Trophoblast cell (in vitro differentiated cells and primary cell): ENCODE results near the gene PCDHB1.

ENCODE experiments used
- DNase-seq, 2 donors: peaks; one replicate each; pipeline ENCODE4 v3.0.0-alpha.2; 2016
- H2AFZ ChIP-seq: 2 replicates; pipeline ENCODE4 v1.6.1; 2013; ENCODE audit warnings: low read length, moderate library complexity, mild to moderate bottlenecking; ENCODE audit not compliant: insufficient read depth, poor library complexity
- H2AK5ac ChIP-seq: 2 replicates; pipeline ENCODE4 v1.6.1; 2013; ENCODE audit warnings: mild to moderate bottlenecking, low read length
- H2BK120ac ChIP-seq: 2 replicates; pipeline ENCODE4 v1.6.1; 2013; ENCODE audit warnings: low read length, mild to moderate bottlenecking, moderate library complexity; ENCODE audit not compliant: insufficient read depth, poor library complexity
- H2BK12ac ChIP-seq: 2 replicates; pipeline ENCODE4 v1.6.1; 2013; ENCODE audit warnings: mild to moderate bottlenecking, low read length, moderate library complexity
- H2BK5ac ChIP-seq: 2 replicates; pipeline ENCODE4 v1.6.1; 2013; ENCODE audit warnings: low read length, low read depth, moderate library complexity, mild to moderate bottlenecking; ENCODE audit not compliant: poor library complexity
- H3K14ac ChIP-seq: 2 replicates; pipeline ENCODE4 v1.6.1; 2013; ENCODE audit warnings: mild to moderate bottlenecking, low read length
- H3K18ac ChIP-seq: 2 replicates; pipeline ENCODE4 v1.6.1; 2013; ENCODE audit warnings: mild to moderate bottlenecking, low read length
- H3K23ac ChIP-seq: 2 replicates; pipeline ENCODE4 v1.6.1; 2013; ENCODE audit warnings: low read length
- H3K27ac ChIP-seq: 2 replicates; pipeline ENCODE4 v1.5.1; 2013; ENCODE audit warnings: low read depth, mild to moderate bottlenecking, inconsistent platforms, low read length, moderate library complexity
- H3K27me3 ChIP-seq: 2 replicates; pipeline ENCODE4 v1.6.1; 2013; ENCODE audit warnings: inconsistent platforms, mild to moderate bottlenecking, low read length, moderate library complexity; ENCODE audit not compliant: insufficient read depth
- H3K36me3 ChIP-seq, 2 experiments: 1 replicate in 1 of 2; 2 replicates in 1 of 2; pipeline ENCODE4 v1.6.1; 2013; ENCODE audit warnings: low read length in 2 of 2, mild to moderate bottlenecking in 2 of 2, moderate library complexity in 1 of 2; ENCODE audit not compliant: insufficient read depth in 2 of 2, control insufficient read depth in 1 of 2
- H3K4ac ChIP-seq: 2 replicates; pipeline ENCODE4 v1.6.1; 2013; ENCODE audit warnings: low read depth, mild to moderate bottlenecking, low read length, moderate library complexity
- H3K4me1 ChIP-seq, 2 experiments: 1 replicate in 1 of 2; 2 replicates in 1 of 2; pipeline ENCODE4 v1.6.1; 2013; ENCODE audit warnings: low read length in 2 of 2, mild to moderate bottlenecking in 2 of 2, moderate library complexity in 1 of 2; ENCODE audit not compliant: insufficient read depth in 2 of 2, control insufficient read depth in 1 of 2
- H3K4me2 ChIP-seq: 2 replicates; pipeline ENCODE4 v1.6.1; 2013; ENCODE audit warnings: inconsistent platforms, mild to moderate bottlenecking, low read length, moderate library complexity
- H3K4me3 ChIP-seq: 2 replicates; pipeline ENCODE4 v1.5.1; 2013; ENCODE audit warnings: mild to moderate bottlenecking, low read depth, low read length, inconsistent platforms
- H3K79me1 ChIP-seq: one replicate; pipeline ENCODE4 v1.6.1; 2013; ENCODE audit warnings: low read length
- H3K79me2 ChIP-seq: 2 replicates; pipeline ENCODE4 v1.6.1; 2013; ENCODE audit warnings: low read length, mild to moderate bottlenecking; ENCODE audit not compliant: control insufficient read depth, insufficient read depth, poor library complexity
- H3K9ac ChIP-seq: 2 replicates; pipeline ENCODE4 v1.6.1; 2013; ENCODE audit warnings: mild to moderate bottlenecking, low read length
- H3K9me3 ChIP-seq: 2 replicates; pipeline ENCODE4 v1.6.1; 2013; ENCODE audit warnings: low read depth, mild to moderate bottlenecking, control low read depth, inconsistent platforms, low read length; ENCODE audit not compliant: insufficient read depth
- H4K12ac ChIP-seq: 2 replicates; pipeline ENCODE4 v1.6.1; 2013; ENCODE audit warnings: low read depth, mild to moderate bottlenecking, low read length, moderate library complexity
- H4K8ac ChIP-seq: 2 replicates; pipeline ENCODE4 v1.6.1; 2013; ENCODE audit warnings: low read depth, mild to moderate bottlenecking, low read length, moderate library complexity
- H4K91ac ChIP-seq: one replicate; pipeline ENCODE4 v1.6.1; 2013; ENCODE audit warnings: low read depth, mild to moderate bottlenecking, low read length, moderate library complexity
- WGBS: extraction: QIAGEN DNeasy Blood & Tissue Kit; methylation state at CpG from one replicate; pipeline ENCODE4 v1.1.7; 2013; ENCODE audit warnings: missing lambda C conversion rate; ENCODE audit not compliant: insufficient read length, insufficient coverage; ENCODE audit errors: extremely low coverage; 5-methylcytosine and 5-hydroxymethylcytosine counted together

Gene PCDHB1

DNA sequence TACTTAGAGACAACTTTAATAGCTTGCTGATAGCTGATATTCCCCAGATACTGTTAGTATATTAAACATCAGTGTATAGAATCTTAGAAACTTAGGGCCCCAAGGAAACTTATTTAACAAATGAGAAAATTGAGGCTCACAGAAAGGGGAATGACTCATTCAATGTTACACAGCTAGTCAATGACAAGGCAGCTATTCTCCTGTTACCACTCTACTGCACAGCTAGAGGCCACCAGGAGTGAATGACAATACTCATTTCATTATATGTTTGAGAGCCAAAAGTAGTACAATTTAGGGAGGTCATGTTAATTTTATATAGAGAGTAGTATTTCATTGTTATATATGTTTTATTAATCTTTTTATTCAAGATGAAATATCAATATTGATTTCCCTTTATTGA, 33.2 kb upstream of the PCDHB1 start:
- no peak for DNase-seq
- Histone ChIP-seq H3K9me3 (peaks cover 2% of the 10 kb centered on the region), H4K8ac (no peak overlapping the region), H4K91ac (no peak overlapping the region), H2BK120ac (no peak overlapping the region), H3K36me3 (no peaks in the 10 kb centered on the region), H3K9ac (no peak overlapping the region), H2BK5ac (no peak overlapping the region), H3K79me2 (no peaks in the 10 kb centered on the region), H2BK12ac (no peak overlapping the region), H3K4ac (no peak overlapping the region), H3K4me1 (no peaks in the 10 kb centered on the region), H3K23ac (no peak overlapping the region), H4K12ac (no peak overlapping the region), H3K4me2 (no peak overlapping the region), H3K18ac (no peak overlapping the region), H2AK5ac (no peak overlapping the region), H2AFZ (no peak overlapping the region), H3K14ac (no peak overlapping the region), H3K27me3 (no peaks in the 10 kb centered on the region), H3K79me1 (no peaks in the 10 kb centered on the region), H3K4me3 (no peak overlapping the region), H3K27ac (no peak overlapping the region)

DNA sequence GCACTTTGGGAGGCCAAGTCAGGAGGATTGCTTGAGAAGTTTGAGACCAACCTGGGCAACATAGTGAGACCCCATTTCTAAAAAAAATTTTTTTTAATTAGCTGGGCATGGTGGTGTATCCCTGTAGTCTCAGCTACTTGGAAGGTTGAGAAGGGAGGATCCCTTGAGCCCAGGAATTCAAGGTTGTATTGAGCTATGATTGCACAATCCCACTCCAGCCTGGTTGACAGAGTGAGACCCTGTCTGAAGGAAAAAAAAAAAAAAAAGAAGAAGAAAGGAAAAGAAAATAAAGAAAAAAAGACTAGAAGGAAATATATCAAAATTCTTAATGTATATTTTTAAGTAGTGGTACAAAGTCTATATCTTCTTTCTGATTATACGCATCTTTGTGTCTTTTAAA, 28.8 kb upstream of the PCDHB1 start:
- no peak overlapping the region for H2AK5ac ChIP-seq
- H3K36me3 ChIP-seq, result no peaks in the 10 kb centered on the region
- H3K79me1 ChIP-seq, result no peaks in the 10 kb centered on the region
- H3K23ac ChIP-seq, result no peak overlapping the region
- no peak overlapping the region for H3K14ac ChIP-seq
- H3K4me1 ChIP-seq, result no peaks in the 10 kb centered on the region
- H4K12ac ChIP-seq, result no peak overlapping the region
- no peak overlapping the region for H3K4me2 ChIP-seq
- no peak overlapping the region for H3K4ac ChIP-seq
- H3K18ac ChIP-seq, result no peak overlapping the region
- no peaks in the 10 kb centered on the region for H3K27me3 ChIP-seq
- H2AFZ ChIP-seq, result no peak overlapping the region
- H3K9ac ChIP-seq, result no peak overlapping the region
- no peak overlapping the region for H3K4me3 ChIP-seq
- H2BK12ac ChIP-seq, result no peak overlapping the region
- H4K91ac ChIP-seq, result no peak overlapping the region
- no peak overlapping the region for H2BK120ac ChIP-seq
- H3K79me2 ChIP-seq, result no peaks in the 10 kb centered on the region
- DNase-seq, result no peak
- WGBS, result no CpG with 5 or more reads among the region's 1 CpG
- H3K9me3 ChIP-seq, result no peaks in the 10 kb centered on the region
- no peak overlapping the region for H2BK5ac ChIP-seq
- no peak overlapping the region for H3K27ac ChIP-seq
- H4K8ac ChIP-seq, result no peak overlapping the region

DNA sequence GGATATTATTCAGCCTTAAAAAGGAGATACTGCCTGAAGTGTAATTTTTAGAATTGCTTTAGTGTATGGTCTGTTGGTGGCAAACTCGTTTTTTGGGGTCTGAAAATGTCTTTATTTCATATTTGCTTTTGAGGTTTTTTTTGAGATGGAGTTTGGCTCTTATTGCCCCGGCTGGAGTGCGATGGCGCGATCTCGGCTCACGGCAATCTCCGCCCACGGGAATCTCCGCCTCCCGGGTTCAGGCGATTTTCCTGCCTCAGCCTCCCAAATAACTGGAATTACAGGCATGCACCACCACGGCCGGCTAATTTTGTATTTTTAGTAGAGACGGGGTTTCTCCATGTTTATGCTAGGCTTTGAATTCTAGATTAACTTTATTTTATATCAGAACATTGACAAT, 20.2 kb upstream of the PCDHB1 start:
- no peak overlapping the region for H3K4me3 ChIP-seq
- no peak overlapping the region for H2AK5ac ChIP-seq
- H3K18ac ChIP-seq, result no peak overlapping the region
- H3K14ac ChIP-seq, result no peak overlapping the region
- H3K4me1 ChIP-seq, result no peaks in the 10 kb centered on the region
- no peak overlapping the region for H3K23ac ChIP-seq
- H3K9ac ChIP-seq, result no peak overlapping the region
- H2BK120ac ChIP-seq, result no peak overlapping the region
- H3K27me3 ChIP-seq, result no peaks in the 10 kb centered on the region
- H3K27ac ChIP-seq, result no peak overlapping the region
- WGBS, result no CpG with 5 or more reads among the region's 15 CpGs
- no peak overlapping the region for H4K91ac ChIP-seq
- no peak overlapping the region for H3K4me2 ChIP-seq
- no peak overlapping the region for H2AFZ ChIP-seq
- H2BK5ac ChIP-seq, result no peak overlapping the region
- H3K79me2 ChIP-seq, result no peaks in the 10 kb centered on the region
- no peak overlapping the region for H3K4ac ChIP-seq
- H3K9me3 ChIP-seq, result no peaks in the 10 kb centered on the region
- no peaks in the 10 kb centered on the region for H3K79me1 ChIP-seq
- DNase-seq, result no peak
- H3K36me3 ChIP-seq, result no peaks in the 10 kb centered on the region
- H2BK12ac ChIP-seq, result no peak overlapping the region
- H4K8ac ChIP-seq, result no peak overlapping the region
- no peak overlapping the region for H4K12ac ChIP-seq

DNA sequence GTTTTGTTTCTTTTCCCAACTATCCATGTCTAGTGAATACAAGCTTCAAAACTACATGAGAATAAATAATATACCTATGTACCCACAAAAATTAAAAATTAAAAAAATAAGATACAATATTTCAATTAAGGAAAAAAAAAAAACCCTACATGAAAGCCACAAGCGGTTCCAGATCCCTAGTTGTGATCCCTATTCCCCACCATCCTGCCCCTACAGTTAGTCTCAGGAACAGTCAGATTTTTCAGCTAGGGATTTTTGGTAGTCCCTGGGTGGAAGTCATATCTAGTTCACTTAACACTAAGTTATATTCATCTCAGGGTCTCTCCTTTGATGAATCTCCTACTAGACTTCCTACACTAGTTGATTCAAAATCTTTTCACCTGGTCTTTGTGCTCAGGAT, 18.5 kb upstream of the PCDHB1 start:
- Histone ChIP-seq H3K27ac (no peak overlapping the region), H3K79me1 (no peaks in the 10 kb centered on the region), H3K4ac (no peak overlapping the region), H3K4me3 (no peak overlapping the region), H3K9me3 (no peaks in the 10 kb centered on the region), H3K14ac (no peak overlapping the region), H3K4me1 (no peaks in the 10 kb centered on the region), H3K27me3 (no peaks in the 10 kb centered on the region), H2AFZ (no peak overlapping the region), H4K8ac (no peak overlapping the region), H2BK12ac (no peak overlapping the region), H4K12ac (no peak overlapping the region), H3K36me3 (no peaks in the 10 kb centered on the region), H3K79me2 (no peaks in the 10 kb centered on the region), H3K4me2 (no peak overlapping the region), H4K91ac (no peak overlapping the region), H3K18ac (no peak overlapping the region), H3K23ac (no peak overlapping the region), H2AK5ac (no peak overlapping the region), H3K9ac (no peak overlapping the region), H2BK120ac (no peak overlapping the region), H2BK5ac (no peak overlapping the region)
- WGBS, result no CpG with 5 or more reads among the region's 1 CpG
- no peak for DNase-seq

DNA sequence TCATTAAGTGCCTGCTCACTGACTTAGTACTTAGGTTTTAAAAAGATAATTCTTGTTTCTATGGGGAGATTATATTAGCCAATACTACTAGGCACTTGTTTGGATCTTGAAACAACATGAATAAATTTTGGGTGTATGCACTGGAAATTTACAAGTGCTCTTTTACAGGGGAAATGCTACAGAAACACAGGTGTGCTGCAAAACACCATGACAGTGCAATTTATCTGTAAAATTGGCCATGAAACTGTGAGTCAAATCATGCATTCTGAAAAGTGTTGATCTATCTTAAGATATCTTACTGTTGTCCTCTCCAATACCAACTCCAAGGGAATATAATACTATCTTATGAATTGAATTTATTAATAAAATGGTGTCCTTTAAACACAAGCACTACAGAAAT, 12.1 kb upstream of the PCDHB1 start:
- no peak overlapping the region for H4K12ac ChIP-seq
- H3K36me3 ChIP-seq, result no peaks in the 10 kb centered on the region
- no peak for DNase-seq
- no peaks in the 10 kb centered on the region for H3K27me3 ChIP-seq
- H2BK12ac ChIP-seq, result no peak overlapping the region
- H3K27ac ChIP-seq, result no peak overlapping the region
- no peaks in the 10 kb centered on the region for H3K79me1 ChIP-seq
- H3K18ac ChIP-seq, result no peak overlapping the region
- H3K23ac ChIP-seq, result no peak overlapping the region
- H4K8ac ChIP-seq, result no peak overlapping the region
- H2BK120ac ChIP-seq, result no peak overlapping the region
- H2BK5ac ChIP-seq, result no peak overlapping the region
- no peak overlapping the region for H2AK5ac ChIP-seq
- H3K9me3 ChIP-seq, result no peaks in the 10 kb centered on the region
- H4K91ac ChIP-seq, result no peak overlapping the region
- no peak overlapping the region for H3K4me2 ChIP-seq
- H2AFZ ChIP-seq, result no peak overlapping the region
- peaks cover 3 to 4% of the 10 kb centered on the region in 2 experiments for H3K4me1 ChIP-seq
- H3K4me3 ChIP-seq, result no peak overlapping the region
- H3K4ac ChIP-seq, result no peak overlapping the region
- H3K14ac ChIP-seq, result no peak overlapping the region
- H3K79me2 ChIP-seq, result no peaks in the 10 kb centered on the region
- no peak overlapping the region for H3K9ac ChIP-seq
